ENCODE results near the gene PHKG2. TPM values are rescaled to one million over a fixed set of nuclear protein-coding genes. Genes with fewer than 3 reads are reported as not detected.

Gene PHKG2, protein sequence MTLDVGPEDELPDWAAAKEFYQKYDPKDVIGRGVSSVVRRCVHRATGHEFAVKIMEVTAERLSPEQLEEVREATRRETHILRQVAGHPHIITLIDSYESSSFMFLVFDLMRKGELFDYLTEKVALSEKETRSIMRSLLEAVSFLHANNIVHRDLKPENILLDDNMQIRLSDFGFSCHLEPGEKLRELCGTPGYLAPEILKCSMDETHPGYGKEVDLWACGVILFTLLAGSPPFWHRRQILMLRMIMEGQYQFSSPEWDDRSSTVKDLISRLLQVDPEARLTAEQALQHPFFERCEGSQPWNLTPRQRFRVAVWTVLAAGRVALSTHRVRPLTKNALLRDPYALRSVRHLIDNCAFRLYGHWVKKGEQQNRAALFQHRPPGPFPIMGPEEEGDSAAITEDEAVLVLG
- total RNA-seq (10 to 100 TPM; 12.2 to 35.2 TPM), polyA plus RNA-seq (10 to 100 TPM; 28.1 to 37.4 TPM)
- long read RNA-seq, donor 1, full-length matches to known transcripts, result 8 of 8 reads
- long read RNA-seq, donor 1, partial matches to known transcripts, result 0 of 8 reads
- long read RNA-seq, donor 1, other reads (novel, unspliced or antisense), result 0 of 8 reads
- long read RNA-seq, donor 2, full-length matches to known transcripts, result 3 of 3 reads
- long read RNA-seq, donor 2, partial matches to known transcripts, result 0 of 3 reads
- long read RNA-seq, donor 2, other reads (novel, unspliced or antisense), result 0 of 3 reads
- long read RNA-seq, donor 3, full-length matches to known transcripts, result 4 of 4 reads
- long read RNA-seq, donor 3, partial matches to known transcripts, result 0 of 4 reads
- long read RNA-seq, donor 3, other reads (novel, unspliced or antisense), result 0 of 4 reads
- long read RNA-seq, donor 4, full-length matches to known transcripts, result 3 of 3 reads
- long read RNA-seq, donor 4, partial matches to known transcripts, result 0 of 3 reads
- long read RNA-seq, donor 4, other reads (novel, unspliced or antisense), result 0 of 3 reads
- long read RNA-seq, donor 5, full-length matches to known transcripts, result 3 of 3 reads
- long read RNA-seq, donor 5, partial matches to known transcripts, result 0 of 3 reads
- long read RNA-seq, donor 5, other reads (novel, unspliced or antisense), result 0 of 3 reads

DNA sequence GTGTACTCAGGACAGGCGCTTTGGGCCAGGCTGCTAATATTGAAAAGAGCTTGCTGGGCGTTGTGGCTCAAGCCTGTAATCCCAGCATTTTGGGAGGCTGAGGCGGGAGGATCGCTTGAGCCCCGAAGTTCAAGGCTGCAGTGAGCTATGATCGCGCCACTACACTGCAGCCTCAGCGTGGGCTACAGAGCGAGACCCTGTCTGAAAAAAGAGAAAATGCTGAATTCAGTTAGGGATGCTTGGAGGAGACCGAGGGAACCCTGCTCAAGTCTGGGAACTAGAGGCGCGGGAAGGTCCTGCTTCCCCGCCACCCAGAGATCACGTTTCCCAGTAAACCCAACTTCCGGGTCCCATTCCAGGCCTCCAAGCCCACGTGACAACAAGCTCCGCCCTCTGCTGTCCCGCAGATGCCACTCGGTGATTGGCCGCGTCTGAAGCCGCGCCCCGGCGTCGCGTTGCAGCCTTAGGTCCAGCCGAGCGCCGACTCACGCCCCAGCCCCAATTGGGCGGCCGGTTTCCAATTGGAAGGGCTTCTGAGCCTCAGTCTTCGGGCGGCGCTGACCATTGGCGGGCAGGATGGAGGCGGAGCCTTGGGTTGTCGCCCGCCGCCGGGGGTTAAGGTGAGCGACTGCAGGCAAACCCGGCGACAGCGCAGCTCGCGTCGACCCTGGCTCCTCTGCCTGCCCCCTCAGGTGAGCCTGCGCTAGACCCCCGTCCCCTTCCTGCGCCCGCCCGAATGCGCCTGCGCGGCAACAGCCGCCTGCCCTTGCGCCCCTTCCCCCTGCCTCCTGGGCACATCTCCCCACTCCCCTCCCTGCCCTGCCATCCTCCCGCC lies at the start of gene PHKG2:
Gene PHKG2 (plus strand): TSS at position 627 of the 835 bp plus-strand sequence. CDS start 396 bp downstream, outside the sequence.
- Histone ChIP-seq H3K4me3 (peak within 1 kb of the TSS; percentile 78), H3K27me3 (ENCODE audit: control insufficient read depth in 3 of 3, insufficient read depth in 3 of 3, low read length in 2 of 3) (no peaks in the 10 kb centered on the region), H3K9me3 (ENCODE audit: control insufficient read depth in 4 of 4, insufficient read depth in 3 of 4, low read length in 3 of 4) (no peaks in the 10 kb centered on the region), H3K27ac (ENCODE audit: low read depth in 1 of 2, low read length in 1 of 2) (peak within 1 kb of the TSS; percentile 83 to 93), H3K36me3 (ENCODE audit: control insufficient read depth in 4 of 4, insufficient read depth in 4 of 4, low read length in 4 of 4) (peaks cover 0 to 14% (median 10%) of the 10 kb centered on the region in 4 donors), H3K9ac (ENCODE audit: insufficient read depth in 1 of 2, low read length in 2 of 2) (peak within 1 kb of the TSS; percentile 26 to 75), H3K4me1 (ENCODE audit: control insufficient read depth in 5 of 5, insufficient read depth in 5 of 5, low read length in 5 of 5) (peaks cover 0 to 5% (median 3%) of the 10 kb centered on the region in 5 donors)
- 2 to 5% methylated on average over 60 of the region's 60 CpGs for WGBS, 2 donors
- ATAC-seq (ENCODE audit: insufficient read depth, low FRiP score) (peak; percentile 98), DNase-seq (peak; percentile 99)
- no peak for TF ChIP-seq CTCF (IDR thresholded peaks at IDR 0.05; ENCODE audit: control extremely low read depth, extremely low read depth)

DNA sequence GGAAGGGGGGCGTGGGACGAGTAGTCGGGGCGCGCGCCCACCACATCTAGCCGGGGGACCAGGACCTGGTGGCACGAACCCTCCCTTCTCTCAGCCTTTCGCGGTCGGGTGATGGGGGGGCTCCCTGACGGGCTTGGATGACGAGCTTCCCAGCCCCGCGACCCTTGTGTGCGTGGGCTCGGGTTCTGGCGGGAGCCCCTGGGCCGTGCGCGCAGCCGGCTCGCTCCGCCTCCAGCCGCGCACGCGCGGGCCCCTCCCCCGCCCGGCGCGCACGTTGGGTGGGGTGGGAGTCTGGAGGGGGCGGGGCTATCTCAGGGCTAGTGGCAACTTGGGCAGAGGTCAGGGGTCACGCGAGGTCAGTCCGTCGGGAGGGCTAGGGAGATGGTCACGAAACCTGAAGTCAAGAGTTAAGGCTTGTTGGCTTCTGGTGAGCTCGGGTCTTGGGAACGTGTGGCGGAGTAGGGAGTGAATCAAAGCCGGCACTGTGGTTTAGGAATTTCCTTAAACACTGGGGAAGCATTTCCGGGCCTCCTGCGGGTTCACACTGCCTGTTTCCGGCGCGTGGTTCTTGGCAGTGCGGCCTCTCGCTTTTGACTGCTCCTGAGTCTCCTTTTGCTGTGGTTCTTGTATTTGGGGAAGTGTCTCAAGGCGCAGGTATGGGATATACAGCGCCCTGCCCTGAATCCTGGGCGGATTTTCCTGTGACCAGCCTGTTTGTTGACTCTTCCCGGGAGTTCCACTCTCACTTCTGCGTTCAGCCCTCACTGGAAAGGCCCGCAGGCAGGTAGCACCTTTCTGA lies 49.2 kb upstream of the PHKG2 start, which contains the start of gene SRCAP:
Gene SRCAP (plus strand): TSS at position 356 of the 799 bp plus-strand sequence. CDS start 1,654 bp downstream, outside the sequence.
- Histone ChIP-seq H3K9me3 (ENCODE audit: control insufficient read depth in 4 of 4, insufficient read depth in 3 of 4, low read length in 3 of 4) (no peaks in the 10 kb centered on the region), H3K36me3 (ENCODE audit: control insufficient read depth in 4 of 4, insufficient read depth in 4 of 4, low read length in 4 of 4) (peaks cover 12 to 25% (median 18%) of the 10 kb centered on the region in 4 donors), H3K4me3 (peak within 1 kb of the TSS; percentile 79), H3K27me3 (ENCODE audit: control insufficient read depth in 3 of 3, insufficient read depth in 3 of 3, low read length in 2 of 3) (no peaks in the 10 kb centered on the region), H3K9ac (ENCODE audit: insufficient read depth in 1 of 2, low read length in 2 of 2) (peak within 1 kb of the TSS; percentile 87 to 94), H3K27ac (ENCODE audit: low read depth in 1 of 2, low read length in 1 of 2) (peak within 1 kb of the TSS; percentile 98 to 99), H3K4me1 (ENCODE audit: control insufficient read depth in 5 of 5, insufficient read depth in 5 of 5, low read length in 5 of 5) (peaks cover 6 to 17% (median 8%) of the 10 kb centered on the region in 5 donors)
- ATAC-seq (ENCODE audit: insufficient read depth, low FRiP score) (peak; percentile 82), DNase-seq (peak; percentile 89 to 90 (median 89))
- 1% methylated on average over 46 to 57 of the region's 57 CpGs for WGBS, 2 donors
- TF ChIP-seq CTCF (IDR thresholded peaks at IDR 0.05; ENCODE audit: control extremely low read depth, extremely low read depth), result no peak
